GM13977 (cell line): ENCODE results near the gene VDR.

ENCODE experiments used
- DNase-seq: peaks from one replicate; pipeline ENCODE4 v3.0.0; 2012; ENCODE audit warnings: low spot score
- CTCF ChIP-seq: IDR thresholded peaks from 2 replicates; pipeline ENCODE4 v1.5.1; 2012; ENCODE audit warnings: mild to moderate bottlenecking, control low read depth; ENCODE audit not compliant: insufficient read depth; ENCODE audit errors: extremely low read depth, missing control alignments
- in situ Hi-C: fragments of 300-500 bp; cut with MboI; formaldehyde crosslinking; loops from one replicate; pipeline ENCODE4 v1.12.0; 2022; ENCODE audit warnings: low sequenced_read_pairs, low pct_unique_long_range_greater_than_20kb, mixed read lengths, inconsistent platforms; ENCODE audit not compliant: unreplicated experiment

The VDR gene

GRCh38 chr12:47868041-47868440 is 36.8 kb downstream of the VDR start:
- in situ Hi-C loops = no loop called here
- DNase-seq = no peak
- no peak for TF ChIP-seq CTCF

GRCh38 chr12:47867495-47867941 is 37.3 kb downstream of the VDR start:
- in situ Hi-C loops = no loop called here
- no peak for TF ChIP-seq CTCF
- no peak for DNase-seq

GRCh38 chr12:47864646-47865235 is 40.1 kb downstream of the VDR start:
- in situ Hi-C loops = no loop called here
- no peak for TF ChIP-seq CTCF
- DNase-seq = no peak

- no peak for DNase-seq
- in situ Hi-C loops = no loop called here
- no peak for TF ChIP-seq CTCF
Measured at GRCh38 chr12:47863985-47864384, 40.8 kb downstream of the VDR start.

- in situ Hi-C loops = no loop called here
- no peak for DNase-seq
- no peak for TF ChIP-seq CTCF
Measured at GRCh38 chr12:47863467-47863866, 41.3 kb downstream of the VDR start.

GRCh38 chr12:47862881-47863280 is 41.9 kb downstream of the VDR start:
- no peak for TF ChIP-seq CTCF
- in situ Hi-C loops = no loop called here
- DNase-seq = no peak

GRCh38 chr12:47862167-47862750 is 42.5 kb downstream of the VDR start:
- TF ChIP-seq CTCF = no peak
- no peak for DNase-seq
- in situ Hi-C loops = no loop called here
